Smooth muscle cell (in vitro differentiated cells): ENCODE results near the gene PDCD11. TPM values are rescaled to one million over a fixed set of nuclear protein-coding genes. Genes with fewer than 3 reads are reported as not detected.

Experiments used
- DNase-seq: peaks from one replicate; lab custom pipeline; 2025; ENCODE audit not compliant: unreplicated experiment; lab: John Stamatoyannopoulos, UW
- H2AFZ ChIP-seq: fragments of 200-600 bp; sonication (generic); 2 replicates; pipeline ENCODE4 v1.6.0; 2016; ENCODE audit warnings: antibody characterized with exemption, low read depth, mild to moderate bottlenecking
- H3F3A ChIP-seq: fragments of 200-600 bp; sonication (generic); 2 replicates; pipeline ENCODE4 v1.6.0; 2017; ENCODE audit warnings: antibody characterized with exemption, low read depth
- H3K27ac ChIP-seq: fragments of 200-600 bp; sonication (generic); 2 replicates; pipeline ENCODE4 v1.5.1; 2016; ENCODE audit warnings: low read depth, mild to moderate bottlenecking
- H3K27me3 ChIP-seq: fragments of 200-600 bp; sonication (generic); 2 replicates; pipeline ENCODE4 v1.6.1; 2016; ENCODE audit warnings: low read depth, mild to moderate bottlenecking
- H3K36me3 ChIP-seq: fragments of 200-600 bp; sonication (generic); 2 replicates; pipeline ENCODE4 v1.5.1; 2016; ENCODE audit warnings: low read depth
- H3K4me1 ChIP-seq: fragments of 200-600 bp; sonication (generic); 2 replicates; pipeline ENCODE4 v1.5.1; 2016; ENCODE audit warnings: low read depth
- H3K4me2 ChIP-seq: fragments of 200-600 bp; sonication (generic); 2 replicates; pipeline ENCODE4 v1.6.0; 2016; ENCODE audit warnings: mild to moderate bottlenecking
- H3K4me3 ChIP-seq: fragments of 200-600 bp; sonication (generic); 2 replicates; pipeline ENCODE4 v1.5.1; 2016; ENCODE audit warnings: mild to moderate bottlenecking
- H3K79me2 ChIP-seq: fragments of 200-600 bp; sonication (generic); 2 replicates; pipeline ENCODE4 v1.6.0; 2016; ENCODE audit warnings: low read depth, mild to moderate bottlenecking
- H3K9ac ChIP-seq: fragments of 200-600 bp; sonication (generic); 2 replicates; pipeline ENCODE4 v1.6.0; 2016; ENCODE audit warnings: low read depth
- H3K9me3 ChIP-seq: fragments of 200-600 bp; sonication (generic); replicated peaks from 2 replicates; pipeline ENCODE4 v1.5.1; 2016; ENCODE audit warnings: low read depth
- H4K20me1 ChIP-seq: fragments of 200-600 bp; sonication (generic); 2 replicates; pipeline ENCODE4 v1.6.0; 2016; ENCODE audit warnings: low read depth
- CTCF ChIP-seq: fragments of 200-600 bp; sonication (generic); IDR thresholded peaks from 2 replicates; pipeline ENCODE4 v1.5.1; 2017; ENCODE audit warnings: borderline replicate concordance, mild to moderate bottlenecking, antibody characterized with exemption; ENCODE audit not compliant: insufficient read depth, poor library complexity, severe bottlenecking
- whole genome bisulfite sequencing: methylation state at CpG from one replicate; pipeline ENCODE4 v1.1.7; 2016; ENCODE audit warnings: low lambda C conversion rate; 5-methylcytosine and 5-hydroxymethylcytosine counted together
- polyA plus RNA-seq: library from polyadenylated mRNA; unstranded; fragments of >200 nt; fragmentation: Nextera tagmentation; extraction: Ambion mirVana; gene quantifications from 2 replicates; pipeline ENCODE4 v1.2.1, GENCODE V29; 2016
- total RNA-seq: library from RNA; depleted of rRNA; stranded (reverse); fragments of >200 nt; gene quantifications from 2 replicates; pipeline ENCODE4 v1.2.3, GENCODE V29; 2014

The PDCD11 gene
- total and polyA plus RNA-seq, 2 experiments from 2014 or later, result 12.2 to 15.6 TPM

GRCh38 chr10:103474077-103474476 is 77.7 kb downstream of the PDCD11 start:
- Histone ChIP-seq H3K9me3 (no peaks in the 10 kb centered on the region), H3K27me3 (no peaks in the 10 kb centered on the region), H3K9ac (no peak overlapping the region), H3K4me1 (peaks cover 6% of the 10 kb centered on the region), H3K4me2 (no peak overlapping the region), H3K79me2 (no peaks in the 10 kb centered on the region), H3K4me3 (no peak overlapping the region), H3F3A (no peaks in the 10 kb centered on the region), H2AFZ (no peak overlapping the region), H3K36me3 (no peaks in the 10 kb centered on the region), H4K20me1 (no peaks in the 10 kb centered on the region), H3K27ac (no peak overlapping the region)
- WGBS, result 85% methylated on average over 3 of the region's 3 CpGs
- no peak for TF ChIP-seq CTCF
- no peak for DNase-seq

GRCh38 chr10:103475437-103475836 is 79.0 kb downstream of the PDCD11 start:
- Histone ChIP-seq H2AFZ (no peak overlapping the region), H3K79me2 (no peaks in the 10 kb centered on the region), H3K4me1 (peaks cover 6% of the 10 kb centered on the region), H3K9me3 (no peaks in the 10 kb centered on the region), H3K9ac (no peak overlapping the region), H4K20me1 (no peaks in the 10 kb centered on the region), H3K27me3 (no peaks in the 10 kb centered on the region), H3K36me3 (no peaks in the 10 kb centered on the region), H3K4me3 (no peak overlapping the region), H3K27ac (no peak overlapping the region), H3F3A (no peaks in the 10 kb centered on the region), H3K4me2 (no peak overlapping the region)
- no peak for TF ChIP-seq CTCF
- 86% methylated on average over 4 of the region's 4 CpGs for WGBS
- DNase-seq, result no peak

- Histone ChIP-seq H3K27me3 (no peaks in the 10 kb centered on the region), H3K36me3 (no peaks in the 10 kb centered on the region), H3K79me2 (no peaks in the 10 kb centered on the region), H3K4me1 (peaks cover 4% of the 10 kb centered on the region), H3F3A (no peaks in the 10 kb centered on the region), H4K20me1 (no peaks in the 10 kb centered on the region), H2AFZ (no peak overlapping the region), H3K4me2 (no peak overlapping the region), H3K9me3 (no peaks in the 10 kb centered on the region), H3K27ac (no peak overlapping the region), H3K4me3 (no peak overlapping the region), H3K9ac (no peak overlapping the region)
- 65% methylated on average over 11 of the region's 11 CpGs for WGBS
- TF ChIP-seq CTCF, result no peak
- no peak for DNase-seq
Measured at GRCh38 chr10:103476046-103476768, 79.8 kb downstream of the PDCD11 start.

GRCh38 chr10:103478671-103479070 is 82.2 kb downstream of the PDCD11 start:
- no peaks in the 10 kb centered on the region for H3F3A ChIP-seq
- no peak overlapping the region for H3K4me3 ChIP-seq
- no peaks in the 10 kb centered on the region for H3K27me3 ChIP-seq
- no peaks in the 10 kb centered on the region for H3K36me3 ChIP-seq
- H3K27ac ChIP-seq, result no peak overlapping the region
- peaks cover 3% of the 10 kb centered on the region for H3K4me1 ChIP-seq
- H3K9ac ChIP-seq, result no peak overlapping the region
- H3K4me2 ChIP-seq, result no peak overlapping the region
- no peaks in the 10 kb centered on the region for H4K20me1 ChIP-seq
- no peak overlapping the region for H2AFZ ChIP-seq
- TF ChIP-seq CTCF, result no peak
- H3K9me3 ChIP-seq, result no peaks in the 10 kb centered on the region
- H3K79me2 ChIP-seq, result no peaks in the 10 kb centered on the region
- no peak for DNase-seq
- 85% methylated on average over 22 of the region's 22 CpGs for WGBS
